Sciatic nerve (tissue), 2 donors: Measurements from ENCODE around the gene SYT17. TPM values are rescaled to one million over a fixed set of nuclear protein-coding genes. Genes with fewer than 3 reads are reported as not detected.

ENCODE experiments used
- ATAC-seq: fragments of 200-7000 bp; cut with Tn5 transposase; one replicate; pipeline ENCODE4 v1.9.1; 2020; ENCODE audit warnings: mild to moderate bottlenecking, moderate library complexity
- DNase-seq: peaks from one replicate; pipeline ENCODE4 v3.0.0-alpha.2; 2020; ENCODE audit warnings: low spot score
- intact Hi-C: fragments of 100-400 bp; cut with DNase I; formaldehyde crosslinking; loops from one replicate; pipeline ENCODE4 v1.14.2; 2022
- total RNA-seq: library from RNA; stranded (reverse); fragmentation: NEBNext Ultra II Directional; extraction: Animal tissue kit (Norgen Biotek cat#: 25700); gene quantifications from one replicate; pipeline ENCODE4 v1.2.1, GENCODE V29; 2021
- donor health status: DM: no; HTN: no; CAD: no.
- donor health status: DM: no; HTN: no; CAD: no.

SYT17 gene
- total RNA-seq, 1 donor from 2014 or later = 8.2 TPM

GRCh38 chr16:19236561-19237209 lies 68.6 kb downstream of the SYT17 start:
- DNase-seq (no peak), ATAC-seq (no peak)
- intact Hi-C loops = no loop called here

GRCh38 chr16:19238406-19238805 lies 70.4 kb downstream of the SYT17 start:
- DNase-seq (no peak), ATAC-seq (no peak)
- intact Hi-C loops = no loop called here

- DNase-seq (no peak), ATAC-seq (no peak)
- intact Hi-C loops = no loop called here
These were observed 71.6 kb downstream of the SYT17 start for GRCh38 chr16:19239511-19240155.

GRCh38 chr16:19240494-19240893 lies 72.5 kb downstream of the SYT17 start:
- ATAC-seq (no peak), DNase-seq (no peak)
- intact Hi-C loops = no loop called here

- DNase-seq (no peak), ATAC-seq (no peak)
- intact Hi-C loops = no loop called here
These were observed 73.5 kb downstream of the SYT17 start for GRCh38 chr16:19241512-19241911.

GRCh38 chr16:19242186-19242585 lies 74.1 kb downstream of the SYT17 start:
- ATAC-seq = no peak

GRCh38 chr16:19242987-19243575 lies 75.0 kb downstream of the SYT17 start:
- intact Hi-C loops = no loop called here
- DNase-seq (no peak), ATAC-seq (no peak)

More at GRCh38 chr16:19242186-19242585, 74.1 kb downstream of the SYT17 start:
- intact Hi-C loops = no loop called here
- DNase-seq = no peak

- ATAC-seq (no peak), DNase-seq (no peak)
- intact Hi-C loops = no loop called here
These were observed 77.4 kb downstream of the SYT17 start for GRCh38 chr16:19245326-19245925.

- intact Hi-C loops = no loop called here
- DNase-seq (no peak), ATAC-seq (no peak)
These were observed 84.9 kb downstream of the SYT17 start for GRCh38 chr16:19252904-19253303.

GRCh38 chr16:19254611-19255010 lies 86.6 kb downstream of the SYT17 start:
- DNase-seq (no peak), ATAC-seq (no peak)
- intact Hi-C loops = no loop called here

GRCh38 chr16:19264123-19264673 lies 96.2 kb downstream of the SYT17 start:
- intact Hi-C loops = no loop called here
- DNase-seq (no peak), ATAC-seq (no peak)

GRCh38 chr16:19265380-19265930 lies 97.4 kb downstream of the SYT17 start:
- intact Hi-C loops = no loop called here
- ATAC-seq (no peak), DNase-seq (no peak)

GRCh38 chr16:19266774-19267173 lies 98.7 kb downstream of the SYT17 start:
- DNase-seq (no peak), ATAC-seq (no peak)
- intact Hi-C loops = no loop called here

- intact Hi-C loops = no loop called here
- ATAC-seq (no peak), DNase-seq (no peak)
These were observed 101.1 kb downstream of the SYT17 start for GRCh38 chr16:19269098-19269497.

GRCh38 chr16:19274165-19274797 lies 106.2 kb downstream of the SYT17 start:
- ATAC-seq (no peak), DNase-seq (no peak)
- intact Hi-C loops = no loop called here

- ATAC-seq (no peak), DNase-seq (no peak)
- intact Hi-C loops = no loop called here
These were observed 110.4 kb downstream of the SYT17 start for GRCh38 chr16:19278403-19278802.

- intact Hi-C loops = no loop called here
- DNase-seq (no peak), ATAC-seq (no peak)
These were observed 113.2 kb downstream of the SYT17 start for GRCh38 chr16:19281246-19281645.

GRCh38 chr16:19282101-19282500 lies 114.1 kb downstream of the SYT17 start:
- DNase-seq (no peak), ATAC-seq (no peak)
- intact Hi-C loops = no loop called here

- intact Hi-C loops = no loop called here
- DNase-seq = no peak
These were observed 115.6 kb downstream of the SYT17 start for GRCh38 chr16:19283637-19284036.

More at GRCh38 chr16:19283637-19284036, 115.6 kb downstream of the SYT17 start:
- no peak for ATAC-seq
